Measurements from ENCODE around the gene P4HB.

DNA sequence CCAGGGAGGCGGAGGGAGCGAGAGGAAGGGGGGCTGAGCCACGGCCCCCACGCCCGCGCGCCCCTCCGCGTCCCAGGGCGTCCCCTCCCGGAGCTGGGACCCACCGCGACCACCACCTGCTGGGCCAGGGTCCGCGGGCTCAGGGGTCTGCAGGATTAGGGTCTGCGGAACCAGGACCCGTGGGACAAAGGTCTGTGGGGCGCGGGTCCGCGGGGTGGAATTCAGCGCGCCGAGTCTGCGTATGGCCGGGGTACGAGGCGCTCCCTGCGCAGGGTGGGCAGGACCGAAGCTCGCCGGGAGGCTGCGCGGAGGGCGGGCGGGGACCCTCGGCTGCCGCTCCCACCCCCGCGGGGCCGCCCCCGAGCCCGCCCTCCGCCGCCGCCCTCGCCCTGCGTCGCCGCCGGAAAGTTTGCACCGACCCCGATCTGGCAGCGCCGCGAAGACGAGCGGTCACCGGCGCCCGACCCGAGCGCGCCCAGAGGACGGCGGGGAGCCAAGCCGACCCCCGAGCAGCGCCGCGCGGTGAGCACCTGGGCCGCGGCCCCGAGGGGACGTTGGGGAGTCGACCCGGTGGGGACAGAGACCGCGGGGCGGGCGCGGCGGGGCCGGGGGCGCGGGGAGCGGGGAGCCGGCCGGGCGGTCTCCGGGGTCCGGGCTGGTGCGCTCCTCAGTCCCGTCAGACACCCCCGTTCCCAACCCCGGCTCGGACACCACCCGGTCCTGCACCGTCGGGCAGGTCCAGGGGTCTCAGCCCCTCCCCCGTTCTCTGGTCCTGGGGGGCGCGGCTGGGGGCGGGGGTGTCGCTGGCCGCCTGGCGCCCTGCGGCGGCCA lies 56.4 kb downstream of the P4HB start, which contains the start of gene GCGR:
- TF ChIP-seq, protein P1, sequence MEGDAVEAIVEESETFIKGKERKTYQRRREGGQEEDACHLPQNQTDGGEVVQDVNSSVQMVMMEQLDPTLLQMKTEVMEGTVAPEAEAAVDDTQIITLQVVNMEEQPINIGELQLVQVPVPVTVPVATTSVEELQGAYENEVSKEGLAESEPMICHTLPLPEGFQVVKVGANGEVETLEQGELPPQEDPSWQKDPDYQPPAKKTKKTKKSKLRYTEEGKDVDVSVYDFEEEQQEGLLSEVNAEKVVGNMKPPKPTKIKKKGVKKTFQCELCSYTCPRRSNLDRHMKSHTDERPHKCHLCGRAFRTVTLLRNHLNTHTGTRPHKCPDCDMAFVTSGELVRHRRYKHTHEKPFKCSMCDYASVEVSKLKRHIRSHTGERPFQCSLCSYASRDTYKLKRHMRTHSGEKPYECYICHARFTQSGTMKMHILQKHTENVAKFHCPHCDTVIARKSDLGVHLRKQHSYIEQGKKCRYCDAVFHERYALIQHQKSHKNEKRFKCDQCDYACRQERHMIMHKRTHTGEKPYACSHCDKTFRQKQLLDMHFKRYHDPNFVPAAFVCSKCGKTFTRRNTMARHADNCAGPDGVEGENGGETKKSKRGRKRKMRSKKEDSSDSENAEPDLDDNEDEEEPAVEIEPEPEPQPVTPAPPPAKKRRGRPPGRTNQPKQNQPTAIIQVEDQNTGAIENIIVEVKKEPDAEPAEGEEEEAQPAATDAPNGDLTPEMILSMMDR (conservative IDR thresholded peaks at IDR 0.05; ENCODE audit: low read length), result no peak
- no peak for TF ChIP-seq EZH2phosphoT487 (IDR thresholded peaks at IDR 0.05; ENCODE audit: borderline replicate concordance, low read depth, low read length)

All from OCI-LY7 (cell line).